K562 (cell line): ENCODE measurements around the gene ITPK1.

ENCODE experiments used
- POLR3G ChIP-seq: IDR thresholded peaks from 2 replicates; pipeline ENCODE4 v1.6.1; 2011; ENCODE audit not compliant: insufficient read length, insufficient replicate concordance; ENCODE audit errors: extremely low read depth
- RAD21 ChIP-seq, 2 experiments: fragments of 250-450 bp in 1 of 2; fragments of 450-650 bp in 1 of 2; sonication (Bioruptor Pico) in 1 of 2; formaldehyde crosslinking in 1 of 2; IDR thresholded peaks in 1 of 2; conservative IDR thresholded peaks in 1 of 2; 2 replicates each; pipeline versions ENCODE4 v1.4.0 to v1.8.0; 2020 to 2022; ENCODE audit warnings: mild to moderate bottlenecking in 2 of 2, moderate library complexity in 1 of 2
- SNRNP70 ChIP-seq: fragments of 200-400 bp; formaldehyde crosslinking; optimal IDR thresholded peaks from 2 replicates; pipeline ENCODE3; 2017; ENCODE audit warnings: low read depth, low read length
- TGIF2 ChIP-seq: sonication (generic); formaldehyde crosslinking; IDR thresholded peaks from 2 replicates; pipeline ENCODE4 v1.8.1; 2022; ENCODE audit warnings: mild to moderate bottlenecking, missing genetic modification reagents, moderate library complexity
- TF ChIP-seq, protein P1 (sequence below), 3 experiments: IDR thresholded peaks in 2 of 3; conservative IDR thresholded peaks in 1 of 3; 2 replicates each; pipeline ENCODE4 v1.5.1; 2011 to 2012; ENCODE audit warnings: low read length in 3 of 3, mild to moderate bottlenecking in 3 of 3, control low read depth in 2 of 3, improper control_type of control experiment in 1 of 3, inconsistent platforms in 1 of 3, low read depth in 1 of 3, mixed read lengths in 1 of 3, moderate library complexity in 1 of 3; ENCODE audit not compliant: insufficient read depth in 2 of 3
- TF ChIP-seq, protein P2 (sequence below): sonication (generic); formaldehyde crosslinking; IDR thresholded peaks from 2 replicates; pipeline ENCODE4 v1.5.0; 2020; ENCODE audit warnings: missing genetic modification reagents

DNA sequence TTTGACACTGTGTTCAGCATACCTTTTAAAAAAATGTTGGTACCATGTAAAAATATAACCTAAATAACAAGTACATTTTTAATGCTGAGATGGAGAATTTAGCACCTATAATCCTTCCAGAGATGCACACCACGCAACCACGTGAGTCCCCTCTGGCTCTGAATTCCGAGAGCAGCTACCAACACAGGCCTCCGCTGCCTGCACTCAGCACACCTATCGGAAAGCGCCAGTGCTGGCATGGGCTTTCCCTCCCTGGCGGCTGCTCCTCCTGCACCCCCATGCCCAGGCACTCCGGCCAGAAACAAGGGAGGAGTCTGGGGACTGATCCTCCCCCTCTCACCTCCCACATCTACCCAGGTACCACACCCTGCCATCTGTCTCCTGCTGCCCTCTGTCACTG is 47.0 kb downstream of the ITPK1 start:
- TF ChIP-seq RAD21 (CRISPR knock-in tag; conservative IDR thresholded peaks at IDR 0.05 in 1 of 2, IDR thresholded peaks at IDR 0.05 in 1 of 2) (no peak), TGIF2 (CRISPR knock-in tag) (no peak), SNRNP70 (no peak), POLR3G (no peak)
- TF ChIP-seq, protein P1, sequence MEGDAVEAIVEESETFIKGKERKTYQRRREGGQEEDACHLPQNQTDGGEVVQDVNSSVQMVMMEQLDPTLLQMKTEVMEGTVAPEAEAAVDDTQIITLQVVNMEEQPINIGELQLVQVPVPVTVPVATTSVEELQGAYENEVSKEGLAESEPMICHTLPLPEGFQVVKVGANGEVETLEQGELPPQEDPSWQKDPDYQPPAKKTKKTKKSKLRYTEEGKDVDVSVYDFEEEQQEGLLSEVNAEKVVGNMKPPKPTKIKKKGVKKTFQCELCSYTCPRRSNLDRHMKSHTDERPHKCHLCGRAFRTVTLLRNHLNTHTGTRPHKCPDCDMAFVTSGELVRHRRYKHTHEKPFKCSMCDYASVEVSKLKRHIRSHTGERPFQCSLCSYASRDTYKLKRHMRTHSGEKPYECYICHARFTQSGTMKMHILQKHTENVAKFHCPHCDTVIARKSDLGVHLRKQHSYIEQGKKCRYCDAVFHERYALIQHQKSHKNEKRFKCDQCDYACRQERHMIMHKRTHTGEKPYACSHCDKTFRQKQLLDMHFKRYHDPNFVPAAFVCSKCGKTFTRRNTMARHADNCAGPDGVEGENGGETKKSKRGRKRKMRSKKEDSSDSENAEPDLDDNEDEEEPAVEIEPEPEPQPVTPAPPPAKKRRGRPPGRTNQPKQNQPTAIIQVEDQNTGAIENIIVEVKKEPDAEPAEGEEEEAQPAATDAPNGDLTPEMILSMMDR (IDR thresholded peaks at IDR 0.05 in 2 of 3, conservative IDR thresholded peaks at IDR 0.05 in 1 of 3; ENCODE audit: insufficient read depth in 2 of 3, low read depth in 1 of 3, low read length in 3 of 3), result no peak
- TF ChIP-seq, protein P2, sequence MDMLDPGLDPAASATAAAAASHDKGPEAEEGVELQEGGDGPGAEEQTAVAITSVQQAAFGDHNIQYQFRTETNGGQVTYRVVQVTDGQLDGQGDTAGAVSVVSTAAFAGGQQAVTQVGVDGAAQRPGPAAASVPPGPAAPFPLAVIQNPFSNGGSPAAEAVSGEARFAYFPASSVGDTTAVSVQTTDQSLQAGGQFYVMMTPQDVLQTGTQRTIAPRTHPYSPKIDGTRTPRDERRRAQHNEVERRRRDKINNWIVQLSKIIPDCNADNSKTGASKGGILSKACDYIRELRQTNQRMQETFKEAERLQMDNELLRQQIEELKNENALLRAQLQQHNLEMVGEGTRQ (CRISPR knock-in tag), result no peak
